MCF 10A (cell line): ENCODE results near the gene SEMA3F. TPM values are rescaled to one million over a fixed set of nuclear protein-coding genes. Genes with fewer than 3 reads are reported as not detected.

Experiments used
- BruUV-seq: library from RNA; stranded (reverse); fragments of 400-500 nt; replicated peaks from 2 replicates; lab custom pipeline; 2021; lab: Mats Ljungman, UMichigan
- CTCF ChIA-PET: fragments of 300-600 bp; sonication (Branson Sonifier 250); formaldehyde crosslinking; extraction: SDS; loops from one replicate; lab custom pipeline; 2021; ENCODE audit warnings: antibody characterized with exemption, inconsistent platforms; lab: Yijun Ruan, JAX
- POLR2A ChIA-PET: fragments of 300-600, 350-650 bp; sonication (Branson Sonifier 250); formaldehyde crosslinking; extraction: SDS; loops from one replicate; lab custom pipeline; 2020; ENCODE audit warnings: antibody characterized with exemption, inconsistent platforms; lab: Yijun Ruan, JAX
- DNase-seq: peaks from one replicate; pipeline ENCODE4 v3.0.0-alpha.2; 2018; ENCODE audit not compliant: unreplicated experiment
- H3K27ac Mint-ChIP-seq: one replicate; pipeline ENCODE4 v1.8.0; 2022; ENCODE audit warnings: mild to moderate bottlenecking, low read depth, mixed read lengths; ENCODE audit not compliant: unreplicated experiment
- H3K27me3 Mint-ChIP-seq: one replicate; pipeline ENCODE4 v1.8.0; 2022; ENCODE audit warnings: mixed read lengths; ENCODE audit not compliant: insufficient read depth, unreplicated experiment
- H3K36me3 Mint-ChIP-seq: one replicate; pipeline ENCODE4 v1.8.0; 2022; ENCODE audit warnings: mild to moderate bottlenecking, moderate library complexity, mixed read lengths; ENCODE audit not compliant: insufficient read depth, unreplicated experiment
- H3K4me1 Mint-ChIP-seq: one replicate; pipeline ENCODE4 v1.8.0; 2022; ENCODE audit warnings: mixed read lengths; ENCODE audit not compliant: insufficient read depth, unreplicated experiment
- H3K4me3 Mint-ChIP-seq: one replicate; pipeline ENCODE4 v1.8.0; 2022; ENCODE audit warnings: mild to moderate bottlenecking, moderate library complexity, mixed read lengths; ENCODE audit not compliant: unreplicated experiment
- H3K9me3 Mint-ChIP-seq: one replicate; pipeline ENCODE4 v1.8.0; 2022; ENCODE audit warnings: mixed read lengths; ENCODE audit not compliant: unreplicated experiment
- CTCF ChIP-seq: fragments of 200-600 bp; IDR thresholded peaks from one replicate; pipeline ENCODE4 v1.8.0; 2022; ENCODE audit warnings: antibody characterized with exemption, mild to moderate bottlenecking; ENCODE audit not compliant: unreplicated experiment
- intact Hi-C: fragments of 100-400 bp; cut with micrococcal nuclease; formaldehyde crosslinking; loops from 2 replicates; pipeline ENCODE4 v1.14.1; 2022
- total RNA-seq: library from RNA; stranded (reverse); gene quantifications from 2 replicates; pipeline ENCODE4 v1.2.3, GENCODE V29; 2022

The SEMA3F gene
- total RNA-seq, 1 experiment from 2014 or later = 34.6 TPM

- Mint-ChIP-seq H3K4me3 (no peak overlapping the region), H3K27ac (no peak overlapping the region), H3K36me3 (peaks cover 68% of the 10 kb centered on the region), H3K9me3 (no peaks in the 10 kb centered on the region), H3K4me1 (no peaks in the 10 kb centered on the region), H3K27me3 (no peaks in the 10 kb centered on the region)
- ChIA-PET CTCF (interaction anchor here (0.5 to 16.0 kb wide), 2 partner anchors 22 to 64 kb away, joined by 3 to 245 read pairs; no protein-coding TSS in a partner anchor), POLR2A (no interaction called here)
- no peak for TF ChIP-seq CTCF
- DNase-seq = no peak
- intact Hi-C loops = no loop called here
- BruUV-seq = no TSS peak
These were observed 31.0 kb downstream of the SEMA3F start for GRCh38 chr3:50186096-50186495.

- Mint-ChIP-seq H3K4me1 (no peaks in the 10 kb centered on the region), H3K27me3 (no peaks in the 10 kb centered on the region), H3K4me3 (no peak overlapping the region), H3K27ac (no peak overlapping the region), H3K36me3 (peaks cover 52% of the 10 kb centered on the region), H3K9me3 (no peaks in the 10 kb centered on the region)
- TF ChIP-seq CTCF = no peak
- no peak for DNase-seq
- ChIA-PET CTCF (interaction anchor here (1.0 to 16.0 kb wide), 3 partner anchors 12 to 66 kb away, joined by 3 to 245 read pairs (median 209); no protein-coding TSS in a partner anchor), POLR2A (interaction anchor here (0.6 to 5.0 kb wide), 3 partner anchors 10 to 1786 kb away, joined by 4 to 48 read pairs (median 4); no protein-coding TSS in a partner anchor)
- no TSS peak for BruUV-seq
- intact Hi-C loops = no loop called here
These were observed 32.6 kb downstream of the SEMA3F start for GRCh38 chr3:50187750-50188149.

- Mint-ChIP-seq H3K9me3 (no peaks in the 10 kb centered on the region), H3K4me1 (no peaks in the 10 kb centered on the region), H3K4me3 (no peak overlapping the region), H3K27me3 (no peaks in the 10 kb centered on the region), H3K36me3 (peaks cover 38% of the 10 kb centered on the region), H3K27ac (no peak overlapping the region)
- ChIA-PET CTCF (interaction anchor here (0.6 to 16.0 kb wide), 9 partner anchors 10 to 100 kb away, joined by 3 to 245 read pairs (median 5); no protein-coding TSS in a partner anchor), POLR2A (interaction anchor here (0.6 to 5.0 kb wide), 7 partner anchors 10 to 72 kb away, joined by 3 to 48 read pairs (median 4); no protein-coding TSS in a partner anchor)
- peak; percentile 83 for DNase-seq
- intact Hi-C loops = loop anchor here (1.0 kb wide), 2 partner anchors 34 to 68 kb away; partner anchors contain the start of gene SEMA3F
- TF ChIP-seq CTCF = peak; percentile 85
- no TSS peak for BruUV-seq
These were observed 34.1 kb downstream of the SEMA3F start for GRCh38 chr3:50189274-50189673.

GRCh38 chr3:50189989-50190388 is 34.9 kb downstream of the SEMA3F start:
- no peaks in the 10 kb centered on the region for H3K27me3 Mint-ChIP-seq
- BruUV-seq = no TSS peak

More at GRCh38 chr3:50189989-50190388, 34.9 kb downstream of the SEMA3F start:
- Mint-ChIP-seq H3K9me3 (no peaks in the 10 kb centered on the region), H3K4me1 (no peaks in the 10 kb centered on the region), H3K4me3 (no peak overlapping the region), H3K36me3 (peaks cover 35% of the 10 kb centered on the region), H3K27ac (no peak overlapping the region)
- POLR2A ChIA-PET = interaction anchor here (0.6 to 5.0 kb wide), 6 partner anchors 10 to 68 kb away, joined by 3 to 48 read pairs (median 4); no protein-coding TSS in a partner anchor
- CTCF ChIA-PET = interaction anchor here (0.6 to 16.0 kb wide), 11 partner anchors 11 to 85 kb away, joined by 3 to 245 read pairs (median 5); no protein-coding TSS in a partner anchor
- DNase-seq = no peak
- no peak for TF ChIP-seq CTCF
- intact Hi-C loops = loop anchor here (1.0 kb wide), 2 partner anchors 35 to 69 kb away; partner anchors contain the start of gene SEMA3F
